Measurements from ENCODE around the gene ACTR1A. TPM values are rescaled to one million over a fixed set of nuclear protein-coding genes. Genes with fewer than 3 reads are reported as not detected.
"Not testable (repeated sequence)": the region's sequence is repeated elsewhere in the genome, so short reads cannot be mapped to it uniquely, and the experiment has no call there.

The ACTR1A gene
- total RNA-seq, 1 donor = 52.6 TPM

GRCh38 chr10:102457591-102458150 lies 44.8 kb downstream of the ACTR1A start:
- no peaks in the 10 kb centered on the region for H3K27me3 ChIP-seq (ENCODE audit: insufficient read depth, low read length)
- H3K4me1 ChIP-seq (ENCODE audit: insufficient read depth, low read length) = peaks cover 64% of the 10 kb centered on the region
- no peak overlapping the region for H3K4me3 ChIP-seq (ENCODE audit: low read length)
- no peaks in the 10 kb centered on the region for H3K9me3 ChIP-seq (ENCODE audit: low read depth, low read length)

GRCh38 chr10:102455893-102456471 lies 46.5 kb downstream of the ACTR1A start:
- H3K9me3 ChIP-seq (ENCODE audit: low read depth, low read length) = no peaks in the 10 kb centered on the region
- H3K27me3 ChIP-seq (ENCODE audit: insufficient read depth, low read length) = no peaks in the 10 kb centered on the region
- H3K4me3 ChIP-seq (ENCODE audit: low read length) = no peak overlapping the region
- peaks cover 66% of the 10 kb centered on the region for H3K4me1 ChIP-seq (ENCODE audit: insufficient read depth, low read length)

- not testable (repeated sequence) for H3K27me3 ChIP-seq (ENCODE audit: insufficient read depth, low read length); H3K4me3 ChIP-seq (ENCODE audit: low read length); H3K9me3 ChIP-seq (ENCODE audit: low read depth, low read length)
- peaks cover 66% of the 10 kb centered on the region for H3K4me1 ChIP-seq (ENCODE audit: insufficient read depth, low read length)
These were observed 47.6 kb downstream of the ACTR1A start for GRCh38 chr10:102454662-102455487.

- Histone ChIP-seq H3K4me3 (ENCODE audit: low read length) (no peak overlapping the region), H3K27me3 (ENCODE audit: insufficient read depth, low read length) (no peaks in the 10 kb centered on the region), H3K4me1 (ENCODE audit: insufficient read depth, low read length) (peaks cover 75% of the 10 kb centered on the region), H3K9me3 (ENCODE audit: low read depth, low read length) (no peaks in the 10 kb centered on the region)
These were observed 49.0 kb downstream of the ACTR1A start for GRCh38 chr10:102453502-102453901.

- no peak overlapping the region for H3K4me3 ChIP-seq (ENCODE audit: low read length)
- H3K4me1 ChIP-seq (ENCODE audit: insufficient read depth, low read length) = peaks cover 75% of the 10 kb centered on the region
- no peaks in the 10 kb centered on the region for H3K9me3 ChIP-seq (ENCODE audit: low read depth, low read length)
- H3K27me3 ChIP-seq (ENCODE audit: insufficient read depth, low read length) = no peaks in the 10 kb centered on the region
These were observed 49.7 kb downstream of the ACTR1A start for GRCh38 chr10:102452672-102453340.

GRCh38 chr10:102451105-102451969 lies 51.2 kb downstream of the ACTR1A start, which contains the start of gene C10orf95:
TSS of gene C10orf95 (minus strand) at chr10:102451543. CDS start at chr10:102451093, 450 bp downstream.
- no peaks in the 10 kb centered on the region for H3K9me3 ChIP-seq (ENCODE audit: low read depth, low read length)
- H3K27me3 ChIP-seq (ENCODE audit: insufficient read depth, low read length) = no peaks in the 10 kb centered on the region

GRCh38 chr10:102450374-102451104 lies 52.0 kb downstream of the ACTR1A start:
- peaks cover 58% of the 10 kb centered on the region for H3K4me1 ChIP-seq (ENCODE audit: insufficient read depth, low read length)
- no peaks in the 10 kb centered on the region for H3K9me3 ChIP-seq (ENCODE audit: low read depth, low read length)
- H3K27me3 ChIP-seq (ENCODE audit: insufficient read depth, low read length) = no peaks in the 10 kb centered on the region
- H3K4me3 ChIP-seq (ENCODE audit: low read length) = peak overlapping the region; percentile 78

More at GRCh38 chr10:102451105-102451969, 51.2 kb downstream of the ACTR1A start, which contains the start of gene C10orf95:
- Histone ChIP-seq H3K4me3 (ENCODE audit: low read length) (peak within 1 kb of the TSS; percentile 78), H3K4me1 (ENCODE audit: insufficient read depth, low read length) (peaks cover 66% of the 10 kb centered on the region)

- Histone ChIP-seq H3K4me3 (ENCODE audit: low read length) (peak overlapping the region; percentile 78), H3K4me1 (ENCODE audit: insufficient read depth, low read length) (peaks cover 54% of the 10 kb centered on the region), H3K9me3 (ENCODE audit: low read depth, low read length) (no peaks in the 10 kb centered on the region), H3K27me3 (ENCODE audit: insufficient read depth, low read length) (no peaks in the 10 kb centered on the region)
These were observed 52.5 kb downstream of the ACTR1A start for GRCh38 chr10:102450124-102450373.

- Histone ChIP-seq H3K27me3 (ENCODE audit: insufficient read depth, low read length) (no peaks in the 10 kb centered on the region), H3K9me3 (ENCODE audit: low read depth, low read length) (no peaks in the 10 kb centered on the region), H3K4me3 (ENCODE audit: low read length) (peak overlapping the region; percentile 78), H3K4me1 (ENCODE audit: insufficient read depth, low read length) (peaks cover 48% of the 10 kb centered on the region)
These were observed 53.0 kb downstream of the ACTR1A start for GRCh38 chr10:102449321-102450123.

GRCh38 chr10:102444851-102445250 lies 57.7 kb downstream of the ACTR1A start:
- Histone ChIP-seq H3K4me1 (ENCODE audit: insufficient read depth, low read length) (peaks cover 9% of the 10 kb centered on the region), H3K27me3 (ENCODE audit: insufficient read depth, low read length) (no peaks in the 10 kb centered on the region), H3K9me3 (ENCODE audit: low read depth, low read length) (no peaks in the 10 kb centered on the region), H3K4me3 (ENCODE audit: low read length) (no peak overlapping the region)

GRCh38 chr10:102438374-102438773 lies 64.1 kb downstream of the ACTR1A start:
- no peaks in the 10 kb centered on the region for H3K9me3 ChIP-seq (ENCODE audit: low read depth, low read length)
- peaks cover 34% of the 10 kb centered on the region for H3K4me1 ChIP-seq (ENCODE audit: insufficient read depth, low read length)
- no peaks in the 10 kb centered on the region for H3K27me3 ChIP-seq (ENCODE audit: insufficient read depth, low read length)
- H3K4me3 ChIP-seq (ENCODE audit: low read length) = no peak overlapping the region

- Histone ChIP-seq H3K4me3 (ENCODE audit: low read length) (no peak overlapping the region), H3K9me3 (ENCODE audit: low read depth, low read length) (no peaks in the 10 kb centered on the region), H3K27me3 (ENCODE audit: insufficient read depth, low read length) (no peaks in the 10 kb centered on the region), H3K4me1 (ENCODE audit: insufficient read depth, low read length) (peaks cover 41% of the 10 kb centered on the region)
These were observed 65.0 kb downstream of the ACTR1A start for GRCh38 chr10:102437515-102437914.

- Histone ChIP-seq H3K4me3 (ENCODE audit: low read length) (peak overlapping the region; percentile 23), H3K4me1 (ENCODE audit: insufficient read depth, low read length) (peaks cover 50% of the 10 kb centered on the region), H3K27me3 (ENCODE audit: insufficient read depth, low read length) (no peaks in the 10 kb centered on the region), H3K9me3 (ENCODE audit: low read depth, low read length) (no peaks in the 10 kb centered on the region)
These were observed 66.2 kb downstream of the ACTR1A start for GRCh38 chr10:102436312-102436711.

All from mononuclear cell (primary cell).